Ovary (tissue), 9 donors: ENCODE results near the gene BTBD9. TPM values are rescaled to one million over a fixed set of nuclear protein-coding genes. Genes with fewer than 3 reads are reported as not detected.
"Not testable (repeated sequence)": the region's sequence is repeated elsewhere in the genome, so short reads cannot be mapped to it uniquely, and the experiment has no call there.

Experiments
- DNase-seq, 5 donors: peaks; one replicate each; pipeline ENCODE4 v3.0.0-alpha.2; 2019 to 2020
- H3K27ac ChIP-seq, 2 donors: fragments of 200-600 bp; one replicate each; pipeline versions ENCODE4 v1.5.1 to v1.8.0; 2019 to 2022
- H3K27me3 ChIP-seq: fragments of 200-600 bp; one replicate; pipeline ENCODE4 v1.8.0; 2022
- H3K36me3 ChIP-seq: fragments of 200-600 bp; sonication (generic); one replicate; pipeline ENCODE4 v1.5.1; 2019
- H3K4me1 ChIP-seq: one replicate; pipeline ENCODE4 v1.8.1; 2013; ENCODE audit warnings: mild to moderate bottlenecking, moderate library complexity; ENCODE audit not compliant: insufficient read depth
- H3K4me3 ChIP-seq: fragments of 200-600 bp; sonication (generic); one replicate; pipeline ENCODE4 v1.5.1; 2017
- H3K9me3 ChIP-seq, 2 donors: fragments of 200-600 bp in 1 of 2; sonication (generic) in 1 of 2; one replicate each; pipeline versions ENCODE4 v1.5.1 to v1.8.1; 2013 to 2019; ENCODE audit warnings: mild to moderate bottlenecking in 1 of 2, moderate library complexity in 1 of 2
- CTCF ChIP-seq, 3 donors: fragments of 450-650 bp in 2 of 3; fragments of 200-600 bp in 1 of 3; IDR thresholded peaks; one replicate each; pipeline versions ENCODE4 v1.5.1 to v1.8.0; 2016 to 2022; ENCODE audit warnings: antibody characterized with exemption in 3 of 3, mild to moderate bottlenecking in 1 of 3
- EP300 ChIP-seq: sonication (generic); formaldehyde crosslinking; IDR thresholded peaks from one replicate; pipeline ENCODE4 v1.6.1; 2017; ENCODE audit warnings: antibody characterized with exemption
- POLR2A ChIP-seq: fragments of 450-650 bp; IDR thresholded peaks from one replicate; pipeline ENCODE4 v1.6.1; 2017; ENCODE audit warnings: antibody characterized with exemption, mild to moderate bottlenecking, moderate library complexity
- WGBS, 3 donors: extraction: QIAGEN DNeasy Blood & Tissue Kit in 1 of 3; methylation state at CpG; one replicate each; pipeline versions ENCODE4 v1.1.5 to v1.1.7; 2013 to 2017; 5-methylcytosine and 5-hydroxymethylcytosine counted together
- intact Hi-C, 4 donors: fragments of 100-400 bp; cut with DNase I; formaldehyde crosslinking; loops; one replicate each; pipeline versions ENCODE4 v1.11.0 to v1.15.1; 2022 to 2023
- polyA plus RNA-seq, 2 donors: library from polyadenylated mRNA; stranded (reverse); fragments of 200-250 nt in 1 of 2; fragments of 350-450 nt in 1 of 2; fragmentation: Illumina TruSeq in 1 of 2; extraction: RNeasy Lipid Tissue Mini Kit (QIAGEN cat#74804) in 1 of 2; gene quantifications; one replicate each; pipeline ENCODE4 v1.2.3, GENCODE V29; 2013 to 2014
- total RNA-seq, 7 donors: library from RNA; depleted of rRNA in 2 of 7; stranded (reverse); fragments of >200 nt in 2 of 7; fragmentation: NEBNext Ultra II Directional in 3 of 7; extraction: Animal tissue kit (Norgen Biotek cat#: 25700) in 3 of 7; gene quantifications; one replicate each; pipeline versions ENCODE4 v1.1.0 to v1.2.4, GENCODE V29; 2016 to 2023
- donor health status: DM: no; HTN: no; CAD: no; lungs with moderate emphysema.
- donor health status: DM: no; HTN: no; CAD: no.
- donor health status: Bipolar disorder and iron deficiency.
- donor health status: DM: yes; HTN: yes; CAD: no.
- donor health status: DM: no; HTN: no; CAD: no.
- donor health status: DM: yes; HTN: yes; CAD: no.

Gene BTBD9
- total and polyA plus RNA-seq, 9 donors = 7.2 to 28.8 (median 21.0) TPM

GRCh38 chr6:38349795-38350194, 289.9 kb downstream of the BTBD9 start:
- no peak overlapping the region for H3K4me3 ChIP-seq
- TF ChIP-seq POLR2A = no peak
- TF ChIP-seq EP300 = no peak
- no peak for TF ChIP-seq CTCF (IDR thresholded peaks at IDR 0.05)
- no peaks in the 10 kb centered on the region for H3K4me1 ChIP-seq
- H3K27me3 ChIP-seq = no peaks in the 10 kb centered on the region
- intact Hi-C loops = no loop called here
- H3K27ac ChIP-seq = no peak overlapping the region
- DNase-seq = no peak
- no peaks in the 10 kb centered on the region for H3K9me3 ChIP-seq
- WGBS, 3 donors = 62 to 70% (median 62%) methylated on average over 3 of the region's 3 CpGs
- no peaks in the 10 kb centered on the region for H3K36me3 ChIP-seq

GRCh38 chr6:38349221-38349620, 290.5 kb downstream of the BTBD9 start:
- DNase-seq = no peak
- intact Hi-C loops = no loop called here
- 92 to 93% (median 92%) methylated on average over 2 of the region's 2 CpGs for WGBS, 3 donors
- no peaks in the 10 kb centered on the region for H3K36me3 ChIP-seq
- H3K27ac ChIP-seq = no peak overlapping the region
- no peak overlapping the region for H3K4me3 ChIP-seq
- TF ChIP-seq POLR2A (no peak), EP300 (no peak), CTCF (IDR thresholded peaks at IDR 0.05) (no peak)
- H3K4me1 ChIP-seq = no peaks in the 10 kb centered on the region
- no peaks in the 10 kb centered on the region for H3K9me3 ChIP-seq
- H3K27me3 ChIP-seq = no peaks in the 10 kb centered on the region

- Histone ChIP-seq H3K4me3 (no peak overlapping the region), H3K36me3 (no peaks in the 10 kb centered on the region), H3K27ac (no peak overlapping the region), H3K27me3 (no peaks in the 10 kb centered on the region), H3K4me1 (no peaks in the 10 kb centered on the region), H3K9me3 (no peaks in the 10 kb centered on the region)
- TF ChIP-seq POLR2A (no peak), CTCF (IDR thresholded peaks at IDR 0.05) (no peak), EP300 (no peak)
- intact Hi-C loops = no loop called here
- WGBS, 3 donors = 81 to 93% (median 87%) methylated on average over 3 of the region's 3 CpGs
- no peak for DNase-seq
These were observed 291.4 kb downstream of the BTBD9 start for GRCh38 chr6:38348371-38348770.

- H3K36me3 ChIP-seq, H3K9me3 ChIP-seq, intact Hi-C loops, H3K27ac ChIP-seq, DNase-seq, H3K4me1 ChIP-seq, H3K27me3 ChIP-seq, H3K4me3 ChIP-seq: not testable (repeated sequence)
- 87 to 93% (median 88%) methylated on average over 8 of the region's 8 CpGs for WGBS, 3 donors
These were observed 291.9 kb downstream of the BTBD9 start for GRCh38 chr6:38347829-38348228.

- intact Hi-C loops = no loop called here
- no peaks in the 10 kb centered on the region for H3K27me3 ChIP-seq
- no peak overlapping the region for H3K4me3 ChIP-seq
These were observed 293.2 kb downstream of the BTBD9 start for GRCh38 chr6:38346291-38347079.

More at GRCh38 chr6:38346291-38347079, 293.2 kb downstream of the BTBD9 start:
- DNase-seq = no peak
- TF ChIP-seq CTCF (IDR thresholded peaks at IDR 0.05) (no peak), EP300 (no peak), POLR2A (no peak)
- Histone ChIP-seq H3K36me3 (no peaks in the 10 kb centered on the region), H3K27ac (no peak overlapping the region), H3K9me3 (no peaks in the 10 kb centered on the region), H3K4me1 (no peaks in the 10 kb centered on the region)
- 84 to 90% (median 90%) methylated on average over 5 of the region's 5 CpGs for WGBS, 3 donors
